Measurements from ENCODE around the gene ZNF555.
A peak's percentile ranks its signal among the peaks of the same experiment; 100 is the strongest.
"Not testable (repeated sequence)": the region's sequence is repeated elsewhere in the genome, so short reads cannot be mapped to it uniquely, and the experiment has no call there.

ZNF555 gene

DNA sequence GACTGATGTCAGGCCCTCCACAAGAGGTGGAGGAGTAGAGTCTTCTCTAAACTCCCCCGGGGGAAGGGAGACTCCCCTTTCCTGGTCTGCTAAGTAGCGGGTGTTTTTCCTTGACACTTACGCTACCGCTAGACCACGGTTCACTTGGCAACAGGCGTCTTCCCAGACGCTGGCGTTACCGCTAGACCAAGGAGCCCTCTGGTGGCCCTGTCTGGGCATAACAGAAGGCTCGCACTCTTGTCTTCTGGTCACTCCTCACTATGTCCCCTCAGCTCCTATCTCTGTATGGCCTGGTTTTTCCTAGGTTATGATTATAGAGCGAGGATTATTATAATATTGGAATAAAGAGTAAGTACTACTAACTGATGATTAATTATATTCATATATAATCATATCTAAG is 30.9 kb downstream of the ZNF555 start:
- not testable (repeated sequence) for DNase-seq

DNA sequence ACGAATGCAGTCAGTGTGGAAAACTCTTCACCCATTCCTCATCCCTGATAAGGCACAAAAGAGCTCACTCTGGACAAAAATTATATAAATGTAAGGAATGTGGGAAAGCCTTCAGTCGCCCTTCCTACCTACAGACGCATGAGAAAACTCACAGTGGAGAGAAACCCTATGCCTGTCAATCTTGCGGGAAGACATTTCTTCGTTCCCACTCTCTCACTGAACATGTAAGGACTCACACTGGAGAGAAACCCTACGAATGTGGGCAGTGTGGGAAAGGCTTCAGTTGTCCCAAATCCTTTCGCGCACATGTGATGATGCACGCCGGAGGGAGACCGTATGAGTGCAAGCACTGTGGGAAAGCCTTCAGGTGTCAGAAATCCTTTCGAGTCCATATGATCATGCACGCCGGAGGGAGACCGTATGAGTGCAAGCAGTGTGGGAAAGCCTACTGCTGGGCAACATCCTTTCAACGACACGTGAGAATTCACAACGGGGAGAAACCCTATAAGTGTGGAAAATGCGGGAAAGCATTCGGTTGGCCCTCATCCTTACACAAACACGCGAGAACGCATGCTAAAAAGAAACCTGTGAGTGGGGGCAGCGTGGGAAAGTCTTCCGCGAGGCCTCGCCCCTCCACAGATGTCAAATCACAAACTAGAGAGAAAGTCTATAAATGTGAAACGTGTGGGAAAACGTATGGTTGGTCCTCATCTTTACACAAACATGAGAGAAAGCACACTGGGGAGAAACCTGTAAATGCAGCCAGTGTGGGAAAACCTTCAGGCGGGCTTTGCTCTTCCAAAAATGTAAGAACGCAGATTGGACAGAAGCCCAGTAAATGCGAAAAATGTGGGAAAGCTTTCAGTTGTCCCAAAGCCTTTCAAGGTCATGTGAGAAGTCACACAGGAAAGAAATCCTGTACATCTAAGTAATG is 36.4 kb downstream of the ZNF555 start:
- no peak for DNase-seq

DNA sequence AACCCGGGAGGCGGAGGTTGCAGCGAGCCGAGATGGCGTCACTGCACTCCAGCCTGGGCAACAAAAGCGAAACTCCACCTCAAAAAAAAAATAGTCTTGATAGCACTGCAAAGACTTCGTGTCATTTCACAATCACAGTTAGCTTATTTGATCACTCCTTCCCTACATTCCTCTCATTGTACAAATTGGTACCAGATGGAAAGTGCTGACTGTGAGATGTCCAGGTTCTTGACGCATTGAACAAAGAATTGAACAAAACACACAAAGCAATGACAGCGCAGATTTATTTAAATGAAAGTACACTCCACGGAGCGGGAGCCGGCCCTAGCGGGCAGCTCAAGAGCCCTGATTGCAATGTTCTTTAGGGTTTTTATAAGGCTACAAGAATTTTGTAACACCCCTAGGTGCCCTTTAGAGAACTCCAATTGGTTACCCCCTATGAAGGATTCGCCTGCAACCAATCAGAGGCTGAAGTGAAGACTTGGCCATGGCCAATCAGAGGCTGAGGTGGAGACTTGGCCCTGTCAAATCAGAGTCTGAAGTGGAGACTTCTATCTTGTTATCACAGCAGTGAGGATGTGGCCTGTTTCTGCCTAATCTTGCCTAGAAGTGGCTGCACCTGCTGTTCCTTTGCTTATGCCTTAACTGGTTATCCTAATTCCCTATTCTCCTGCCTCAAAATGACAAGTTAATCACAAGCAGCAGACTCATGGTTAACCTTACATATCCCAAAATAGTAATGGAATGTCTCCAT is 42.6 kb downstream of the ZNF555 start:
- no peak for DNase-seq

DNA sequence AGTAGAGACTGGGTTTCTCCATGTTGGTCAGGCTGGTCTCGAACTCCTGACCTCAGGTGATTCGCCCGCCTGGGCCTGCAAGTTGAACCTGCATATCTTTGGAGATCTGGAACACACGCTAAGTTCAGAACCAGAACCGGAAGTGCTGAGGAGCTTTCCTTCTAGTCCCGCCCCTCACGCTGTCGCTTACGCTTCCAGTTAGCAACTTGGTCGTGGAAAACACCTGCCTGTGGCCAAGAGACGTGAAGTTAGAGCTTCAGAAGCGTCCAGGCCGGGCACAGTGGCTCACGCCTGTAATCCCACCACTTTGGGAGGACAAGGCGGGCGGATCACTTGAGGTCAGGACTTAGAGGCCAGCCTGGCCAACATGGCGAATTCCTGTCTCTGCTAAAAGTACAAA is 44.5 kb downstream of the ZNF555 start:
- no peak for DNase-seq

GRCh38 chr19:2887391-2887914 is 46.2 kb downstream of the ZNF555 start:
- peak; percentile 86 for DNase-seq

- peak; percentile 65 for DNase-seq
Measured at GRCh38 chr19:2888731-2889224, 47.5 kb downstream of the ZNF555 start.

- DNase-seq, result not testable (repeated sequence)
Measured at GRCh38 chr19:2890531-2890930, 49.3 kb downstream of the ZNF555 start.

DNA sequence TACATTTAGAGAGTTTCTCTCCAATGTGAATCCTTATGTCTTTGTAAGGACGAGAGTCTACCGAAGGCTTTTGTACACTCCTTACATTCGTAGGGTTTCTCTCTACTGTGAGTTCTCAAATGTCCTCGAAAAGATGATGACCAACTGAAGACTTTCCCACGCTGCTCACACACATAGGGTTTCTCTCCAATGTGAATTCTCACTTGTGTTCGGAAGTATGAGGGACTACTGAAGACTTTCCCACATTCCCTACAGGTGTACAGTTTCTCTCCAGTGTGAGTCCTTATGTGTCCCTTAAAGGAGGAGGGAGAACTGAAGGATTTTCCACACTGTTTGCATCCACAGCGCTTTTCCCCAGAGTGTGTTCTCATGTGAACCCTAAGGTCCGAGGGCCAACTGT is 55.4 kb downstream of the ZNF555 start:
- no peak for DNase-seq

GRCh38 chr19:2900296-2901252 is 59.3 kb downstream of the ZNF555 start, which contains the start of gene ZNF57:
Gene ZNF57, plus strand, starts transcription at chr19:2900928. Its CDS starts 118 bp downstream, at chr19:2901046.
- DNase-seq, result peak; percentile 100

DNA sequence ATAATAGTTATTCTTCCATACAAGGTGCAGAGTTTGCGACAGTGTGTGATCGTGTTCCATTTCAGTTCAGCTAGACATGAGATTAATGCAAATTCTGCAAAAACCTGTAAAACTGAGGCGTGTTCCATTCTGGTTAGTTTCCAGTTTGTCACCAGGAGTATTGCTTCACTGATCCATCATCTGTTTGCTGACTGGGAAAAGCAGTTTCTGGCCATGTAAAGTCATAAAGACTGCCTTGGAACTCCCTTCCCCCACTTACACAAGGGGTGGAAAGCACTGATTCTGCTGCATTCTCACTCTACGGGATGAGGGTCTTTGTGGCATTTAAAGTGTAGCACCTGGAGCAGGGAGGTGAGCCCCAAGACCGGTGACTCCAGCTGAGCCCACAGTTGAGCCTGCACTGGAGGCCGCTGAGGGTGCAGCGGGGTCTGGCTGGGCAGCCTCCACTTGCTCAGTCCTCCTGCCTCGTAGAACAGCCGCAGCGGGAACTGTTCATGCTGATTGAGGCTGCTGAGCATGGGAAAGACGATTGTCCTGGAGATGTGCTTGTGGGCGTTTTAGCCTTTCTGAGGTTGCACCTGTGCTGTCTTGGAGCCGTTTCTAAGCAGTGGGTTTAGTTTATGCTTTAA is 61.4 kb downstream of the ZNF555 start:
- no peak for DNase-seq

- DNase-seq, result not testable (repeated sequence)
Measured at GRCh38 chr19:2903326-2903725, 62.1 kb downstream of the ZNF555 start.

GRCh38 chr19:2905918-2906519 is 64.7 kb downstream of the ZNF555 start:
- DNase-seq, result no peak

DNA sequence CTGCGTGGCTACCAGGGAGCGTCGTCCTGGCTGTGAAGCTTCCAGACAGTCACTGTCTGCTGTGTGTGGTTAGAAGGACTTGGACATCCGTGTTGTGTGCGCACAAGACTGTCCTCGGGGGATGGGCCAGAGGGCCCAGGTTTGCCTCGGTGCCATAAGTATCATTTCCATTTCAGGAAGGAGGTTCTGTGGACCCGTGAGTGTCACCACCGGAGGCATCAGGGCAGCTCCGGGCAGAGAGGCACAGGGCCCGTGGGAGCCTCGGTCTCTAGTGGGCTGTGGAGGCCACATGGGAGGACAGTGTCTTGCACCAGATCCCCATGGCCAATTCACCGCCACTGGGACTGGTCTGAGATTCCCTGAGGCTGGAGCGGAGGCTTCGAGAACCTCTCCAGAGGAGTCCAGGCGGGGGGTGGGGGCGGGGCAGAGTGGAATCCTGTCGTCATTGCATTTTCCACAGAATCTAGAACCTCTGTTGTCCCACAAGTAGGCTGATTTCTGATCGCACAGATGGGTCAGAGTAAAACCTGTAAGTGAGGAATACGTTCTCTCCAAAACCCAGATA is 65.4 kb downstream of the ZNF555 start:
- no peak for DNase-seq
